Motor neuron (in vitro differentiated cells): ENCODE results near the gene FRMPD2. TPM values are rescaled to one million over a fixed set of nuclear protein-coding genes. Genes with fewer than 3 reads are reported as not detected.
"Not testable (repeated sequence)": the region's sequence is repeated elsewhere in the genome, so short reads cannot be mapped to it uniquely, and the experiment has no call there.

ENCODE experiments used
- ATAC-seq, 8 experiments: fragments of 200-7000 bp; cut with Tn5 transposase; replicated peaks in 6 of 8; 2 replicates each; pipeline ENCODE4 v1.8.0; 2021; ENCODE audit warnings: mild to moderate bottlenecking in 8 of 8, moderate library complexity in 8 of 8
- H3K27ac ChIP-seq, 2 donors: fragments of 250-450 bp; sonication (Bioruptor Pico); 2 replicates each; pipeline ENCODE4 v1.9.0; 2021; ENCODE audit warnings: antibody characterized with exemption in 2 of 2, mild to moderate bottlenecking in 2 of 2, moderate library complexity in 1 of 2
- H3K4me1 ChIP-seq, 2 donors: fragments of 250-450 bp; sonication (Bioruptor Pico); replicated peaks in 1 of 2; 2 replicates each; pipeline ENCODE4 v1.6.1; 2021; ENCODE audit warnings: antibody characterized with exemption in 2 of 2, mild to moderate bottlenecking in 2 of 2, moderate library complexity in 1 of 2
- H3K4me3 ChIP-seq, 5 donors: fragments of 250-450 bp; sonication (Bioruptor Pico); 2 replicates each; pipeline ENCODE4 v1.9.0; 2021; ENCODE audit warnings: antibody characterized with exemption in 5 of 5, mild to moderate bottlenecking in 5 of 5, moderate library complexity in 4 of 5
- WGBS, 10 experiments: fragments of 450-650 bp; shearing (Covaris generic); methylation state at CpG; one replicate each; pipeline ENCODE4 v1.0.0; 2022; 5-methylcytosine and 5-hydroxymethylcytosine counted together
- in situ Hi-C, 9 experiments: fragments of 400-800 bp; cut with MboI; loops; one replicate each; pipeline ENCODE4 v1.15.0; 2021; ENCODE audit warnings: low sequenced_read_pairs in 9 of 9, low pct_unique_long_range_greater_than_20kb in 2 of 9; ENCODE audit not compliant: unreplicated experiment in 9 of 9
- total RNA-seq, 8 experiments: library from RNA; unstranded; fragments of 300-600 nt; gene quantifications; 2 replicates each; pipeline versions ENCODE4 v1.2.3 to v1.2.4, GENCODE V29; 2022

The FRMPD2 gene
- total RNA-seq, 8 experiments from 2014 or later: 0.11 to 12.8 (median 0.85) TPM

DNA sequence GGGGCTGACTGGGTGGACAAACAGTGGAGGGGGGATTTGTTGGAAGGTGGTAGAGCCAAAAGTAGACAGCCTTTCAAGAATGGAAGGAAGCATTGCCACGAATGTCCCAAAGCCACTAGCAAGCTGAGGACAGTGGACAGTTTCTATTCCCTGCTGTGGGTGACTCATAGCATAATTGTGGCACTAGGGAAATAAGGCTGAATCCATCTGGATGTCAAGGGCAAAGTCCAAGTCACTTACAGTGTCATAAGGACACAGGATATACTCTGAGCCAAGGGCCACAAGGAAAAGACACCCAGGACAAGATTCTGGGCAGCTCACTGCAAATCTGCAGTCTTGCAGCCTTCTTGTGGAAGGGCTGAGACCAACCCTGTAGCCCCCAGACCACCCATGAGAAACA is 79.7 kb downstream of the FRMPD2 start:
- Histone ChIP-seq H3K4me3 (no peak overlapping the region), H3K27ac (no peak overlapping the region), H3K4me1 (peaks cover 0 to 11% of the 10 kb centered on the region in 2 donors)
- peak in 6 of 8 experiments; percentile 22 to 59 (median 41) for ATAC-seq
- in situ Hi-C loops: no loop called here
- 80 to 86% methylated on average over 1 of the region's 1 CpG; no CpG with 5 or more reads in 8 of the 10 experiments for WGBS, 10 experiments

DNA sequence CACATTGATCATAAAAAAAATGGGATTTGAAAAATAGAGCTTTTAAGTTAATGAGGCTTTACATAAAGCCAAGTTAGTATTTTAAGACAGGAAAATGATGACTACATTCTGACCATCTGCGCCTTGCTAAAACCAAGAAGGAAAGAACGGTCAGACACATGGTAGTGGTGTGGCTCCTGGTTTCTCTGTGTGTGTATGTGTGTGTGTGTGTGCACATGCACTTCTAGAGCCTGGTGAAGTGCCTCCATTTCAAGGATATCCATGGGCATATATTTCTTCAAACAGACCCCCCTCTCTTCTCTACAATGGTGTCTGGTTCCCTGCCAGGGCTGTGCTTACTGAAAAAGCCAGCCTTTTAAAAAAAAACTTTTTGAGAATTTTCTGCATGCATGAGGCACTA is 80.9 kb downstream of the FRMPD2 start:
- in situ Hi-C loops: no loop called here
- Histone ChIP-seq H3K4me1 (peaks cover 0 to 11% of the 10 kb centered on the region in 2 donors), H3K4me3 (no peak overlapping the region), H3K27ac (no peak overlapping the region)
- 17 to 100% (median 83%) methylated on average over 1 to 2 of the region's 2 CpGs; no CpG with 5 or more reads in 3 of the 10 experiments for WGBS, 10 experiments
- ATAC-seq: no peak

DNA sequence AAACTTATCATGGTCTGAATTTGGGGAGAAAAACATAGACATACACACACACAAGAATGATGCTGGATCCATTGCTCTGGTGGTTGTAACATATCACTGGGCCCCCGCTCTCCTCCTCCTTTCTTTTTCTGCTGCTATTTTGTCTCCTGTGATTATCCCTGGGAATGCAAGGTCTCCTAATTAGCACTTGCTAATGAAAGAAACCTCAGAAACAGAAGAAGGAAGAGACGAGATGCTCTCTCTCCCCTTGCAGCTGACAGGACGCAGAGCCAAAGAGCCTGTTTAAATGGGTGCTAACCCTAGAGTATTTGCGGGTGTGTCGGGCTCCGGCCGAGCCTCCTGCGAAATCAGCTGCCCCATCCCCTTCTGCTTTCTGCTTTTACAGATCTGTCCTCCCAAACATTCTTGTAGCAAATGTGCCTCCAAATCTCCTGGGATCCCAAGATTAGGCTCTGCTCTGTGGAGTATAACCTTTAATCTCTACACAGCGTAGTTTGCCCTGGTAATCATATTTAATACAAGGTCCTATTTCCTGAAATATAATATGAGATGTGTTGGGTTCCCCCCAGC is 81.5 kb downstream of the FRMPD2 start:
- WGBS, 10 experiments: 5 to 78% (median 64%) methylated on average over 2 to 8 of the region's 9 CpGs; no CpG with 5 or more reads in 1 of the 10 experiments
- Histone ChIP-seq H3K4me1 (peaks cover 3 to 13% of the 10 kb centered on the region in 2 donors), H3K4me3 (no peak overlapping the region), H3K27ac (no peak overlapping the region)
- ATAC-seq: no peak
- in situ Hi-C loops: no loop called here

DNA sequence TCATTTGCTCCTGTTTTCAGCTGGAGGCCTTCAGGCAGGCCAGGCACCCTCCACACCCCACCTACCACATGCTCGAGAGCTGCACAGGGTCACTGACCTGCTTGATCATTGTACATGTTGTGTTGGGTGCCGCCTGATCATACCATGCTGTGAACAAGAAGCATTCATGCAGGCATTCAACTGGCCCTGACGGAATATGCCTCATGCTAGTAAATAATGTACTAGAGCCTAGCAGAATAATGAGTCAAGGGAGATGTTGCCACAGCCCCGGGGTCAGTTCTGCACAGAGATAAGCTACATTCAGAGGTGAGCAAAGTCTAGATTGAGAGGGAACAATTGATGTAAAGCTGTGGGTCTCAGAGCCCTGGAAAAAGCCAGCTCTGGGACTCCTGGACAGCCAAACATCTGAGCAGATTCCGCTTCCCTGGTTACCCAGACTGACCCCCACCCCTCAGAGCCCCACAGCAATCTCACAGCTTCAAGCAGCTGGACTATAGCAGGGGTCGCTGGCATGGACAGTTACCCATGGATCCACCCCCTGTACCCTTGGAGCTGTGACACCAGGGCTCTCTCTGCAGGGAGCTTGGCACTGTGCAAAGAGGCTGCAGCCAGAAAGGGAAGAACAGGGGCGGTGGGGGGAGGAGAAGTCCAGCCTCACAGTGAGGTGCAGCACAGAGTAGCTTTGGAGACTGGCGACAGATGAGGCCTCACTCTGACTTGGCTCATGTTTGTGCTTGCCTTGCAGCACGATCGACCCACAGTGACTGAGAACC is 86.6 kb downstream of the FRMPD2 start:
- ATAC-seq: peak in 6 of 8 experiments; percentile 34 to 90 (median 72)
- Histone ChIP-seq H3K4me3 (no peak overlapping the region), H3K4me1 (peaks cover 10 to 19% of the 10 kb centered on the region in 2 donors), H3K27ac (no peak overlapping the region)
- WGBS, 10 experiments: 40 to 100% (median 79%) methylated on average over 1 to 4 of the region's 10 CpGs; no CpG with 5 or more reads in 4 of the 10 experiments
- in situ Hi-C loops: no loop called here

DNA sequence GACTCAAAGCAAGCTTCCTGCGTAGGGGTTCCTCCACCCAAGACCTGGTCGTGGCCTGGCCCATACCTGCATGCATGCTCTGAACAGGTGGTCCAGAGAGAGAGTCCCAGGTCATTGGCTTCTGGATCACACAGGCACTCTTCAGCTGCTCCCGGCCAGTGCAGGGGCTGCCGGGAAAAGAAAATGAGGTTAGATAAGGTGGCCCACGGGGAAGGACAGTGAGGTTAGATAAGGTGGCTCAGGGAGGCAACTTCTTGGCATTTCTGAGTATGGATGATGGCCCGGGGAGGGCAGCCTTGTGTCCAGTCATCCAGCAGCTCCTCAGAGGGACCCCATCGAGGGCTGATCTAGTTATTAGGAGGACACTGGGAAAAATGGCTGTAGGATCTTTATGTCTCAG is 87.4 kb downstream of the FRMPD2 start:
- in situ Hi-C loops: no loop called here
- peaks cover 9 to 19% of the 10 kb centered on the region in 2 donors for H3K4me1 ChIP-seq
- no peak overlapping the region for H3K4me3 ChIP-seq
- H3K27ac ChIP-seq: no peak overlapping the region
- 0 to 100% (median 90%) methylated on average over 1 to 5 of the region's 7 CpGs; no CpG with 5 or more reads in 3 of the 10 experiments for WGBS, 10 experiments
- no peak for ATAC-seq

DNA sequence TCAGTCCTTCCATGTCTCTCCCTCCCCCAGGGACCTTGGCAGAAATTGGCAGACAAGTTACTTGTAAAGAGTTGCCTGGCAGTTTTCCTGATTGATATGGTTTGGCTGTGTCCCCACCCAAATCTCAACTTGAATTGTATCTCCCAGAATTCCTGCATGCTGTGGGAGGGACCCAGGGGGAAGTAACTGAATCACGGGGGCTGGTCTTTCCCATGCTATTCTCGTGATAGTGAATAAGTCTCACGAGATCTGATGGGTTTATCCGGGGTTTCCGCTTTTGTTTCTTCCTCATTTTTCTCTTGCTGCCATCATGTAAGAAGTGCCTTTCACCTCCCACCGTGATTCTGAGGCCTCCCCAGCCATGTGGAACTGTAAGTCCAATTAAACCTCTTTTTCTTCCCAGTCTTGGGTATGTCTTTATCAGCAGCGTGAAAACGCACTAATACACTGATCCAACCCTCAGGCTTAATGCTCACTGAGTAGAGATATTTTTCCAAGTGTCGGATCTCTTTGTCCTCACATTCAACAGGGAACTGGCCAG is 88.2 kb downstream of the FRMPD2 start:
- in situ Hi-C loops, H3K27ac ChIP-seq, ATAC-seq, H3K4me3 ChIP-seq: not testable (repeated sequence)
- peaks cover 9 to 19% of the 10 kb centered on the region in 2 donors for H3K4me1 ChIP-seq
- 42 to 100% (median 90%) methylated on average over 2 to 8 of the region's 9 CpGs; no CpG with 5 or more reads in 1 of the 10 experiments for whole genome bisulfite sequencing, 10 experiments

DNA sequence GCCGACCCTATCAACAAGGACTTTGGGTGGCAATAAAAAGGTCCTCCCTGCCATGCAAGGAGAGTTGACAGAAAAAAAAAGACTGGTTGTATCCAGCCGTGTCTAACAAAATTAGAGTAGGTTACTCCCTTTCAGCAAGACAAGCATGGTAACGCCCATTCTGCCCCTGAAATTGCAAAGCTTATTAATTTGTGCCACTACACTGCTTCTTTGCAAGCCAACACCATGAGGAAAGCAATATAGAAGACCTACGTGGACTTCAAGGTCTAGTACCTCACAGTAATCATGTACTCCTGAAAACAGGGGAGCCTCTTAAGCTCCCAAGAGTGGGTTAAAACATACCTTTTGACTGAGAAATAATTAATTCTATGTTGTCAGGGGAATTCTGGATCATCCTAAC is 90.3 kb downstream of the FRMPD2 start:
- 7 to 81% (median 49%) methylated on average over 3 to 4 of the region's 4 CpGs; no CpG with 5 or more reads in 2 of the 10 experiments for WGBS, 10 experiments
- peak in 3 of 8 experiments; percentile 36 to 68 (median 60) for ATAC-seq
- no peak overlapping the region for H3K27ac ChIP-seq
- in situ Hi-C loops: no loop called here
- H3K4me1 ChIP-seq: peaks cover 9 to 19% of the 10 kb centered on the region in 2 donors
- H3K4me3 ChIP-seq: no peak overlapping the region

DNA sequence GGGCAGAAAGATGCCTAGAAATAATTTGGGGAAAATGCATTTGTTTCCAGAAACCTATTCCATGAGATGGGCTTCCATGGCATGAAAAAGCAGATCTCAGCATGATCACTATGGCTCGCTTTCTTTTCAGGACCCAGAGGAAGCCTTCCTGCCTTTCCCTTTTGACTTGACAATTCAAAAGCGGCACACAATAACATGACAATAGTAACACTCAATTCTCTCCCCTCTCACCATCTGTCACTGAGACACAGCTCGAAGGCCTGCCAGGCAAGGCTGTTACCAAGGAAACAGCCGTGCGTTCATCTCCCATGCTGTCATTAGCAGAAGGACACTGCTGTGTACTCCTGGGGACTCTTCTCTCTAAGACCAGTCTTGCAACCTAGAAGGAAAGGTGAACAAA is 101.8 kb downstream of the FRMPD2 start:
- in situ Hi-C loops, H3K4me3 ChIP-seq, H3K4me1 ChIP-seq: not testable (repeated sequence)
- WGBS, 10 experiments: 0% methylated on average over 1 of the region's 5 CpGs; no CpG with 5 or more reads in 9 of the 10 experiments
- peak in 7 of 8 experiments; percentile 28 to 100 (median 99) for ATAC-seq
- peak overlapping the region in 1 of 2 donors; percentile 66 for H3K27ac ChIP-seq

DNA sequence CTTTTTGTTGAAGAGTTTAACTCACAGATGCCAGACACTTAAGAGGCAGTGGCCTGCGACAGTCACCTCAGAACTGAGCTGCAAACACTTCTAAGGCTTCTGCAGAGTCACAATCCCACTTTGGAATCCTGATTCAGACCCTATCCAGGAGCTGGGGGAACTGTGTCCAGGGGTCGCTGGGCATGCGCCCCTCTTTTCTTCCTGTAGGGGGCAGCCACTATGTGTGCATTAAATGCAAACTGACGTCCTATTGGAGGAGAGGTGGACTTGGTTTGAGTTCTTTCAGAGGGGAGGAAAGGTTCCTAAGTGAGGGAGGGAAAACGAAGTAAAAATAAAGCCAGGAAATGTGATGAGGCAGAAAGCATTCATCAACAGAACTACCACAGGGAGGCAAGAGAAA is 113.8 kb downstream of the FRMPD2 start:
- in situ Hi-C loops, H3K4me1 ChIP-seq, H3K4me3 ChIP-seq, H3K27ac ChIP-seq: not testable (repeated sequence)
- peak in 2 of 8 experiments; percentile 54 to 75 for ATAC-seq
- WGBS, 10 experiments: no CpG with 5 or more reads among the region's 5 CpGs

DNA sequence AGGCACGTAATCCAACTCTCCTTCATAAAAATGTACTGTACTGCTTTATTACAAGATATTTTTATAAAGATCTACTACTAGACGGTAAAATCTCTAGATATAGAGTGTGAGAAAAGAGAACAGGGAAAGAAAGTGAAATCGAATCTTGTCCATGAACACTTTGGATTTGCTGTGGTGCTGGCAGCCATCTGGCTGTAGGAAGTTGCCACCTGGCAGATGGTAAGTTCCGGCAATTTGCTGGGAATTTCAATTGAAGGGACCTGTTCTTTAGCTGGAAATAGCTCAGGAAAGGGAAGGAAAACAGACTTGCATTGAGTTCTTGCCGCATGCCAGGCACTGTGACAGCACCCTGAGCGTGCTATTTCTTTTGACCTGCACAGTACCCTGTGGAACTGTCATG is 114.3 kb downstream of the FRMPD2 start:
- H3K4me3 ChIP-seq, H3K4me1 ChIP-seq, H3K27ac ChIP-seq, ATAC-seq, in situ Hi-C loops: not testable (repeated sequence)
- 100% methylated on average over 2 of the region's 6 CpGs; no CpG with 5 or more reads in 9 of the 10 experiments for WGBS, 10 experiments

DNA sequence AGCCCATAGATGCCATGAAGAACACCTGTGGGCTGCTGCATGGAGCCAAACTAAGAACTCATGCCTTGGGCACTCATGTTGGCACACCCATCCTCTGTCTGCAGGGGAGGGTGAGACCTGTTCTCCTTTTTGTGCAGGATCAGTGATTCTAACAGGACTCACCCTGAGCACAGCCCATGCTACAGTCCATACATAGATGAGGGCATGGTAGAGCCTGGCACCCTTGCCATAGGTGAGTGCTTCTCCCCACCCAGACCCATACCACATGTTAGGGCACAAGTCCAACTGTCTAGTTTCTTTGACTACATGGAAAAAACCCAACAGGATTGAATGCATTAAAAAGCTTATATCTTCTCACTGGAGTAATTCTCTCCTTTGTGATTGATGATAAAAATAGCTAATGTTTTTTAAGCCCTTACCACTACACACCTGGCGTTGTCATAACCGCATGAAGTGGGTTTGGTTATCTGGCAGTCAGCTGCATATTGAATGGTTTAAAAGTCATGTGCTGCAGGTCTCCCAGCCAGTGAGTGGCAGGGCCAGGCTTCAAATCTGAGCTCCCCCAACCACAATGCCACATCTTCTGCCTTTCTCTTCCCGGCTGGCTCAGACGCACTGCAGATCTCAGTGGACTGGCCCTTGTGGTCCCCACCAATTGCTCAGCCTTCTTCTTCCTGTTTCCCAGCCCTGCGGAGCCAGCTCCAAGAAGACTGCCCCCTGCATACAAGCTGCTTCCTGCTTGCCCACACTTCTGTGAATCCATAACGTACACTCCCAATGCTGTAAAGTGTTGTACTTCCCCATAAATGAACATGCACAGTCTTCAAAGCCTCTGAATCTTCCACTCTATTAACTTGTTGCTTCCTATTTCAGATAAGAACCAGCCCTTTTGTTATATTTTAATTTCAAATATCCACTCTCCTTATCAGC is 120.0 kb downstream of the FRMPD2 start:
- H3K4me1 ChIP-seq, in situ Hi-C loops, ATAC-seq, H3K4me3 ChIP-seq, H3K27ac ChIP-seq: not testable (repeated sequence)
- no CpG with 5 or more reads among the region's 6 CpGs for WGBS, 10 experiments

DNA sequence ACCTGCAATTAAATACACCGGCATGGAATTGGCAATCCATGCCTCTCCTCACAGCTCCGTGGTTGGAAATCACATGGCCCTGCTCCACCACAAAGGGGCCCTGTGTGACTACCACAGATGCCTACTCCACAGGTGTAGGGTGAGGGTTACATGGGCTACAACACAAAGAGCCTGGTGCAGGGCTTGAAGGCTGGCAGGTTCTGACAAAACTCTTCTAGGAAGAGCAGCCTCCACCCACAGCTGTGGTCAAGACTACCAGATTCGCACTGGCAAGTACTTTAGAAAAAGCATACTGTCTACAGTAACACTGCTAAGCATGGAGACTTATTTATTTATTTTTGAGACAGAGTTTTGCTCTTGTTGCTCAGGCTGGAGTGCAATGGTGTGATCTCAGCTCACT is 126.9 kb downstream of the FRMPD2 start:
- whole genome bisulfite sequencing, 10 experiments: no CpG with 5 or more reads among the region's 3 CpGs

More for the DNA sequence above, 126.9 kb downstream of the FRMPD2 start:
- H3K4me1 ChIP-seq, in situ Hi-C loops, ATAC-seq, H3K4me3 ChIP-seq, H3K27ac ChIP-seq: not testable (repeated sequence)
